ENCODE measurements around the gene WFIKKN1.

Gene WFIKKN1

DNA sequence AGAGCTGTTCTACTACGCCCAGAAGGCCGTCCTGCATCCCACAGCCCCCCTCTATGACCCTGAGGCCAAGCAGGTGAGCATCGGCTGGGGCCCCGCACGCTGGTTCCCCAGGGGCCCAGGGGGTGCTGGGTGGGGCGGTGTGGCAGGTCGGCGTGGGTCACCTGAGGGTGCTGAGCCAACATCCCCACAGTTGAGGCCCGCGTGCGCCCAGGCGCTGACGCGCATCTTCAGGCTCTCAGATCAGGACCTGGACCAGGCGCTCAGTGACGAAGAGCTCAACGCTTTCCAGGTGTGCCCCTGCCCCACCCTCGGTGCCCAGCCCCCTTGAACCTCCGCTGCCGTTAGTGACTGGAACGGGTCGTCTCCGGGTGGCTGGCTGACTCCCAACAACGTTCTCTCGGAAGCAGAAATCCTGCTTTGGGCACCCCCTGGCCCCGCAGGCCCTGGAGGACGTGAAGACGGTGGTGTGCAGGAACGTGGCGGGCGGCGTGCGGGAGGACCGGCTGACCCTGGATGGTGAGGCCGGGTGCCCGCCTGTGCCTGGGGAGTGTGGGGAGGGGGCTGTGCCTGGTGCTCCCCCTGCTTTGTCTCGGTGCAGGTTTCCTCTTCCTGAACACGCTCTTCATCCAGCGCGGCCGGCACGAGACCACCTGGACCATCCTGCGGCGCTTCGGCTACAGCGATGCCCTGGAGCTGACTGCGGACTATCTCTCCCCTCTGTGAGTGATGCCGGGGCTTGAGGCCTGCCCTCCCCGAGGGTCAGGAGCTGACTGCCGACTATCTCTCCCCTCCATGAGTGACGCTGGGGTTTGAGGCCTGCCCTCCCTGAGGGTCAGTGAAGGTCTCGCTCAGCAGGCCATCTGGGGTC is 39.9 kb downstream of the WFIKKN1 start:
- peaks cover 6% of the 10 kb centered on the region for H3K27me3 ChIP-seq (ENCODE audit: control insufficient read depth, insufficient read depth, low read length)
- H3K9me3 ChIP-seq (ENCODE audit: control insufficient read depth, low read length) = no peaks in the 10 kb centered on the region
- no peak overlapping the region for H3K4me3 ChIP-seq (ENCODE audit: low read length)
- H3K9ac ChIP-seq (ENCODE audit: low read length) = no peak overlapping the region
- peaks cover 26% of the 10 kb centered on the region for H3K4me1 ChIP-seq (ENCODE audit: control insufficient read depth, insufficient read depth, low read length)
- peaks cover 6% of the 10 kb centered on the region for H3K36me3 ChIP-seq (ENCODE audit: control insufficient read depth, insufficient read depth, low read length)

DNA sequence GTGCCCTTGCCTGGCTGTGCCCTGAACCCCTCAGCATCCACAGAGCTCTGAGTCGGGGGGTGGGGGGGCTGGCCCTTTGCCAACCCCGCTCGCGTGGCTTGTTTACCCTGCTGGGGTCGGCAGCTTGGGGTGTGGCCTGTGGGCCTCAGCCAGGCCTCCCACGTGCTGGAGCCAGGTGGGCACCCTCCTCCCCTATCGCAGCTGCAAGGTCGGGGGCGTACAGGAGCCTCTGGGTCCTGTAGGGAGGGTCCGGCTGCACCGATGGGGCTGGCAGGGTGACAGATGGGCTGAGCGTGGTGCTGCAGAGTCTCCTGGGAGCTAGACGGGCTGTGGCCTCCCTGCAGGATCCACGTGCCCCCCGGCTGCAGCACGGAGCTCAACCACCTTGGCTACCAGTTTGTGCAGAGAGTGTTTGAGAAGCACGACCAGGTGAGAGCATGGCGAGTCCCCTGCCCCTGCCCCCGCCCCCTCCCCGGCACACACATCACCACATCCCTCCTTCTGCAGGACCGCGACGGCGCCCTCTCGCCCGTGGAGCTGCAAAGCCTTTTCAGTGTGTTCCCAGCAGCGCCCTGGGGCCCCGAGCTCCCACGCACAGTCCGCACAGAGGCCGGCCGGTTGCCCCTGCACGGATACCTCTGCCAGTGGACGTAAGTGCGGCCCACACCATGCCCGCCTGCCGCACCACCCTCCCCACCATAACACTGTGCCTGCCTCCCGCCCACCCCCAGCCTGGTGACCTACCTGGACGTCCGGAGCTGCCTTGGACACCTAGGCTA is 40.8 kb downstream of the WFIKKN1 start:
- no peak overlapping the region for H3K9ac ChIP-seq (ENCODE audit: low read length)
- no peaks in the 10 kb centered on the region for H3K9me3 ChIP-seq (ENCODE audit: control insufficient read depth, low read length)
- H3K4me1 ChIP-seq (ENCODE audit: control insufficient read depth, insufficient read depth, low read length) = peaks cover 32% of the 10 kb centered on the region
- no peak overlapping the region for H3K4me3 ChIP-seq (ENCODE audit: low read length)
- peaks cover 6% of the 10 kb centered on the region for H3K36me3 ChIP-seq (ENCODE audit: control insufficient read depth, insufficient read depth, low read length)
- peaks cover 6% of the 10 kb centered on the region for H3K27me3 ChIP-seq (ENCODE audit: control insufficient read depth, insufficient read depth, low read length)

DNA sequence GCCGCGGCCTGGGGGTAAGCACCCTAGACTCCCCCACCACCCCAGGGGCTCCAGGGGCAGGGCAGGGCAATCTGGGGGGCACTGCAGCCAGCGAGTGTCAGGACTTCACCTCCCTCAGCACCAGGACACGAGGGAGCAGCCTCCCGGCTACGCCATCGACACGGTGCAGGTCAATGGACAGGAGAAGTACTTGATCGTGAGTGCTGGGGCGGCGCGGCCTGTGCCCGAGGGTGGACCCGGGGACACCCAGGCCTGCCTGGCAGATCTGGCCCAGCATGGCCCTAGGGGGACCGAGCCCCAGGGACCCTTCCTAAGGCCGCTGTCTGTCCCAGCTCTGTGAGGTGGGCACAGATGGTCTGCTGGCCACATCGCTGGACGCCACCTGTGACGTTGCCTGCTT is 41.6 kb downstream of the WFIKKN1 start:
- peaks cover 6% of the 10 kb centered on the region for H3K36me3 ChIP-seq (ENCODE audit: control insufficient read depth, insufficient read depth, low read length)
- H3K9ac ChIP-seq (ENCODE audit: low read length) = no peak overlapping the region
- peaks cover 39% of the 10 kb centered on the region for H3K4me1 ChIP-seq (ENCODE audit: control insufficient read depth, insufficient read depth, low read length)

DNA sequence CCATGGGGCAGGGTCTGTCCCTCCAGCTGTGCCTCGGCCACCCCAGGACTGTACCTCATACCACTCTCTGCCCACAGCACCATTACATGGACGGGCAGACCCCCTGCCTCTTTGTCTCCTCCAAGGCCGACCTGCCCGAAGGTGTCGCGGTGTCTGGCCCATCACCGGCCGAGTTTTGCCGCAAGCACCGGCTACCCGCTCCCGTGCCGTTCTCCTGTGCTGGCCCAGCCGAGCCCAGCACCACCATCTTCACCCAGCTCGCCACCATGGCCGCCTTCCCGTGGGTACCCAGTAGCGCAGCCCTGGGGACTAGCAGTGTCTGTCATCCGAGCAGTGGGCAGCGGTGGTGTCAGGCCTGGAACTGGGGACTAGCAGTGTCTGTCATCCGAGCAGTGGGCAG is 42.1 kb downstream of the WFIKKN1 start:
- Histone ChIP-seq H3K4me1 (ENCODE audit: control insufficient read depth, insufficient read depth, low read length) (peaks cover 38% of the 10 kb centered on the region), H3K36me3 (ENCODE audit: control insufficient read depth, insufficient read depth, low read length) (peaks cover 6% of the 10 kb centered on the region), H3K4me3 (ENCODE audit: low read length) (no peak overlapping the region), H3K9me3 (ENCODE audit: control insufficient read depth, low read length) (no peaks in the 10 kb centered on the region), H3K27me3 (ENCODE audit: control insufficient read depth, insufficient read depth, low read length) (peaks cover 6% of the 10 kb centered on the region), H3K9ac (ENCODE audit: low read length) (no peak overlapping the region)

More for the DNA sequence above, 41.6 kb downstream of the WFIKKN1 start:
- no peaks in the 10 kb centered on the region for H3K9me3 ChIP-seq (ENCODE audit: control insufficient read depth, low read length)
- peaks cover 6% of the 10 kb centered on the region for H3K27me3 ChIP-seq (ENCODE audit: control insufficient read depth, insufficient read depth, low read length)
- H3K4me3 ChIP-seq (ENCODE audit: low read length) = no peak overlapping the region

GRCh38 chr16:673399-673991 is 42.7 kb downstream of the WFIKKN1 start:
- Histone ChIP-seq H3K9ac (ENCODE audit: low read length) (no peak overlapping the region), H3K4me3 (ENCODE audit: low read length) (no peak overlapping the region), H3K9me3 (ENCODE audit: control insufficient read depth, low read length) (no peaks in the 10 kb centered on the region), H3K4me1 (ENCODE audit: control insufficient read depth, insufficient read depth, low read length) (peaks cover 38% of the 10 kb centered on the region), H3K36me3 (ENCODE audit: control insufficient read depth, insufficient read depth, low read length) (peaks cover 6% of the 10 kb centered on the region), H3K27me3 (ENCODE audit: control insufficient read depth, insufficient read depth, low read length) (peaks cover 6% of the 10 kb centered on the region)

GRCh38 chr16:674214-674881 is 43.6 kb downstream of the WFIKKN1 start:
- Histone ChIP-seq H3K27me3 (ENCODE audit: control insufficient read depth, insufficient read depth, low read length) (peaks cover 6% of the 10 kb centered on the region), H3K4me3 (ENCODE audit: low read length) (no peak overlapping the region), H3K9me3 (ENCODE audit: control insufficient read depth, low read length) (no peaks in the 10 kb centered on the region), H3K4me1 (ENCODE audit: control insufficient read depth, insufficient read depth, low read length) (peaks cover 35% of the 10 kb centered on the region), H3K36me3 (ENCODE audit: control insufficient read depth, insufficient read depth, low read length) (peaks cover 6% of the 10 kb centered on the region), H3K9ac (ENCODE audit: low read length) (no peak overlapping the region)

GRCh38 chr16:674968-675883 is 44.4 kb downstream of the WFIKKN1 start, which contains the start of gene RHBDL1:
Gene RHBDL1, plus strand, starts transcription at chr16:675671. Its CDS starts 120 bp downstream, at chr16:675791.
- no peak within 1 kb of the TSS for H3K9ac ChIP-seq (ENCODE audit: low read length)

DNA sequence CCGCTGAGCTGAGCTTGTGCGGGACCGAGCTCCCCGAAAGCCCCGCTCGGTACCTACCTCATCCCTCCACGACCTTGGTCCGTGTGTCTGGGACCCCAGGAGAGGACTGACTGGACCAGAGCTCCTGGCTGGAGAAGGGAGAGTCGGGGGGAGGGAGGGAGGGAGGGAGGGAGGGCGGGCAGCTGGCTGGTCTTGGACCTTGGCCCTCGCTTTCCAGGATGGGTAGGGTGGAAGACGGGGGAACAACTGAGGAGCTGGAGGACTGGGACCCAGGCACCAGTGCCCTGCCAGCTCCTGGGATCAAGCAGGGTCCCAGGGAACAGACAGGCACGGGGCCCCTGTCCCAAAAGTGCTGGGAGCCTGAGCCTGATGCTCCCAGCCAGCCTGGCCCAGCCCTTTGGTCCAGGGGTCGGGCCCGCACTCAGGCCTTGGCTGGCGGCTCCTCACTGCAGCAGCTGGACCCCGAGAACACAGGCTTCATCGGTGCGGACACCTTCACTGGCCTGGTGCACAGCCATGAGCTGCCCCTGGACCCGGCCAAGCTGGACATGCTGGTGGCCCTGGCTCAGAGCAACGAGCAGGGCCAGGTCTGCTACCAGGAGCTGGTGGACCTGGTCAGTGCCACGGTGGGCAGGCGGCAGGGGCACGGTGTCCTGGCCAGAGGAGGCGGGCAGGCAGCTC is 45.2 kb downstream of the WFIKKN1 start:
- Histone ChIP-seq H3K27me3 (ENCODE audit: control insufficient read depth, insufficient read depth, low read length) (peaks cover 6% of the 10 kb centered on the region), H3K9ac (ENCODE audit: low read length) (no peak overlapping the region), H3K4me1 (ENCODE audit: control insufficient read depth, insufficient read depth, low read length) (peaks cover 39% of the 10 kb centered on the region), H3K4me3 (ENCODE audit: low read length) (no peak overlapping the region), H3K9me3 (ENCODE audit: control insufficient read depth, low read length) (no peaks in the 10 kb centered on the region), H3K36me3 (ENCODE audit: control insufficient read depth, insufficient read depth, low read length) (peaks cover 5% of the 10 kb centered on the region)

More at GRCh38 chr16:674968-675883, 44.4 kb downstream of the WFIKKN1 start, which contains the start of gene RHBDL1:
- H3K9me3 ChIP-seq (ENCODE audit: control insufficient read depth, low read length) = no peaks in the 10 kb centered on the region
- no peak within 1 kb of the TSS for H3K4me3 ChIP-seq (ENCODE audit: low read length)
- peaks cover 6% of the 10 kb centered on the region for H3K27me3 ChIP-seq (ENCODE audit: control insufficient read depth, insufficient read depth, low read length)
- peaks cover 35% of the 10 kb centered on the region for H3K4me1 ChIP-seq (ENCODE audit: control insufficient read depth, insufficient read depth, low read length)
- H3K36me3 ChIP-seq (ENCODE audit: control insufficient read depth, insufficient read depth, low read length) = peaks cover 6% of the 10 kb centered on the region

DNA sequence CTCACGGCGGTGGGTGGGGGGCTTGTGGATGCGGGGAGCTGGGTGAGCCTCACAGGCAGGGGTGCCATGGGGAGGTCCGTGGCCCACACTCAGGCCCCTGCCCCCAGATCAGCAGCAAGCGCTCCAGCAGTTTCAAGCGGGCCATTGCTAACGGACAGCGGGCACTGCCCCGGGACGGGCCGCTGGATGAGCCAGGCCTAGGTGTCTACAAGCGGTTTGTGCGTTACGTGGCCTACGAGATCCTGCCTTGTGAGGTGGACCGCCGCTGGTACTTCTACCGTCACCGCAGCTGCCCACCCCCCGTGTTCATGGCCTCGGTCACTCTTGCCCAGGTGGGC is 45.7 kb downstream of the WFIKKN1 start:
- H3K27me3 ChIP-seq (ENCODE audit: control insufficient read depth, insufficient read depth, low read length) = peaks cover 6% of the 10 kb centered on the region
- H3K4me3 ChIP-seq (ENCODE audit: low read length) = no peak overlapping the region
- H3K36me3 ChIP-seq (ENCODE audit: control insufficient read depth, insufficient read depth, low read length) = no peaks in the 10 kb centered on the region
- no peak overlapping the region for H3K9ac ChIP-seq (ENCODE audit: low read length)
- no peaks in the 10 kb centered on the region for H3K9me3 ChIP-seq (ENCODE audit: control insufficient read depth, low read length)
- H3K4me1 ChIP-seq (ENCODE audit: control insufficient read depth, insufficient read depth, low read length) = peaks cover 44% of the 10 kb centered on the region

DNA sequence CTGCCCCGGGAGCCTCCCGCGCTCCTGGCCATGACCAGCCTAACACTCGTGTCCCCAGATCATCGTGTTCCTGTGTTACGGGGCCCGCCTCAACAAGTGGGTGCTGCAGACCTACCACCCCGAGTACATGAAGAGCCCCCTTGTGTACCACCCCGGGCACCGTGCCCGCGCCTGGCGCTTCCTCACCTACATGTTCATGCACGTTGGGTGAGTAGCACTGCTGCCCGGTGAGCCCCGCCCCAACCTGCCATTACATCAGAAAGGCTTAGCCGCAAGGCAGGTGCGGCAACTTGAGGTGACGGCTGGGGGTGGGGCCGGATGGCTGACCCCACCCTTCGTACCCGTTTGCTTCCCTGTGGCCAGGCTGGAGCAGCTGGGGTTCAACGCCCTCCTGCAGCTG is 46.1 kb downstream of the WFIKKN1 start:
- H3K4me1 ChIP-seq (ENCODE audit: control insufficient read depth, insufficient read depth, low read length) = peaks cover 48% of the 10 kb centered on the region
- H3K9ac ChIP-seq (ENCODE audit: low read length) = no peak overlapping the region

More for the DNA sequence above, 46.1 kb downstream of the WFIKKN1 start:
- Histone ChIP-seq H3K36me3 (ENCODE audit: control insufficient read depth, insufficient read depth, low read length) (peaks cover 3% of the 10 kb centered on the region), H3K4me3 (ENCODE audit: low read length) (no peak overlapping the region), H3K9me3 (ENCODE audit: control insufficient read depth, low read length) (no peaks in the 10 kb centered on the region), H3K27me3 (ENCODE audit: control insufficient read depth, insufficient read depth, low read length) (peaks cover 6% of the 10 kb centered on the region)
